ENCODE results near the gene VGLL3.

The VGLL3 gene

GRCh38 chr3:86991840-86992435, 989 bp upstream of the VGLL3 start:
- H3K4me3 ChIP-seq (ENCODE audit: low read depth, low read length) = no peak overlapping the region
- no peak for DNase-seq (ENCODE audit: low read depth)
- TF ChIP-seq, protein P1, sequence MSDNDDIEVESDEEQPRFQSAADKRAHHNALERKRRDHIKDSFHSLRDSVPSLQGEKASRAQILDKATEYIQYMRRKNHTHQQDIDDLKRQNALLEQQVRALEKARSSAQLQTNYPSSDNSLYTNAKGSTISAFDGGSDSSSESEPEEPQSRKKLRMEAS (IDR thresholded peaks at IDR 0.05; ENCODE audit: low read depth, low read length) = no peak
- TF ChIP-seq POLR2A (IDR thresholded peaks at IDR 0.05; ENCODE audit: extremely low read depth, insufficient read length) = no peak
- no peak for TF ChIP-seq CTCF (IDR thresholded peaks at IDR 0.05; ENCODE audit: low read depth, low read length)
- TF ChIP-seq MYC (IDR thresholded peaks at IDR 0.05; ENCODE audit: low read depth, low read length) = no peak

GRCh38 chr3:86991482-86991815, 500 bp upstream of the VGLL3 start:
- TF ChIP-seq, protein P1 (IDR thresholded peaks at IDR 0.05; ENCODE audit: low read depth, low read length) = no peak
- TF ChIP-seq POLR2A (IDR thresholded peaks at IDR 0.05; ENCODE audit: extremely low read depth, insufficient read length) = no peak
- TF ChIP-seq MYC (IDR thresholded peaks at IDR 0.05; ENCODE audit: low read depth, low read length) = no peak
- no peak for TF ChIP-seq CTCF (IDR thresholded peaks at IDR 0.05; ENCODE audit: low read depth, low read length)
- DNase-seq (ENCODE audit: low read depth) = no peak
- H3K4me3 ChIP-seq (ENCODE audit: low read depth, low read length) = no peak overlapping the region

DNA sequence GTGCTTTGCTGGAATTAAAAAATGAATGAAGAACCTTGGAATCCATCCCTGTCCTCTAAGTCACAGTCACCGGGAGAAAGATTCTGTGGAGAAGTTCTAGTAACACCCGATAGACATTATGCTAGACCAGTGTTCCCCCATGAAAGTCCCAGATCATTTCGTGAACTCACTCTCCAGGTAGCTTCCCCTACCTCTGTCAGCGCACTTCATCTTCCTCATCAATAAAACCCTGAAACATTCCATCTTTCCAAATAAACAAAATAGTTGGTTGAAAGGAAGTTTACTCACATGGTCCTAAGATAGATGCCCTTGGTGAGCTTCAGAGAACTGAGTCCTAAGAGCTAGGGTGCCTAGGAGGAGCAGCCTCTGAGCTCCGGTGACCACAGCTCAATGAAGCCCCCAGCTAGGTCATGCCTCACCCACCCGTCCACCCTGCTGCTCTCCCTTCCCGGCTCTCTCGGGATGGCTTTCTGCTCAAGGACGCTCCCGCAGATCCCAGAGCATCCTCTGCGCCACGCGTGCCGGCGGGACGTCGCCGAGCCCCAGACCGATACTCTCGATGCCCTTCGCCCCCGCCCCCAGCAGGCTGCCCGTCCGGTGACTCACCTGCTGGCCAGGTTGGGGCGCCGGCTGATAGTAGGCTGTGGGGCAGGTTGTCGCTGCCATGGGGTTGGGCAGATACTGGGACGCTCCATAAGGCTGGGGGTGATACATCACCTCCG, 776 bp downstream of the VGLL3 start:
- no peak for DNase-seq (ENCODE audit: low read depth)
- no peak overlapping the region for H3K4me3 ChIP-seq (ENCODE audit: low read depth, low read length)
- TF ChIP-seq POLR2A (IDR thresholded peaks at IDR 0.05; ENCODE audit: extremely low read depth, insufficient read length) (no peak), CTCF (IDR thresholded peaks at IDR 0.05; ENCODE audit: low read depth, low read length) (no peak), MYC (IDR thresholded peaks at IDR 0.05; ENCODE audit: low read depth, low read length) (no peak)
- TF ChIP-seq, protein P1 (IDR thresholded peaks at IDR 0.05; ENCODE audit: low read depth, low read length) = no peak

GRCh38 chr3:86989611-86990010, 1.3 kb downstream of the VGLL3 start:
- DNase-seq (ENCODE audit: low read depth) = no peak
- H3K4me3 ChIP-seq (ENCODE audit: low read depth, low read length) = no peak overlapping the region
- no peak for TF ChIP-seq POLR2A (IDR thresholded peaks at IDR 0.05; ENCODE audit: extremely low read depth, insufficient read length)
- TF ChIP-seq, protein P1 (IDR thresholded peaks at IDR 0.05; ENCODE audit: low read depth, low read length) = no peak
- TF ChIP-seq MYC (IDR thresholded peaks at IDR 0.05; ENCODE audit: low read depth, low read length) = no peak
- TF ChIP-seq CTCF (IDR thresholded peaks at IDR 0.05; ENCODE audit: low read depth, low read length) = no peak

DNA sequence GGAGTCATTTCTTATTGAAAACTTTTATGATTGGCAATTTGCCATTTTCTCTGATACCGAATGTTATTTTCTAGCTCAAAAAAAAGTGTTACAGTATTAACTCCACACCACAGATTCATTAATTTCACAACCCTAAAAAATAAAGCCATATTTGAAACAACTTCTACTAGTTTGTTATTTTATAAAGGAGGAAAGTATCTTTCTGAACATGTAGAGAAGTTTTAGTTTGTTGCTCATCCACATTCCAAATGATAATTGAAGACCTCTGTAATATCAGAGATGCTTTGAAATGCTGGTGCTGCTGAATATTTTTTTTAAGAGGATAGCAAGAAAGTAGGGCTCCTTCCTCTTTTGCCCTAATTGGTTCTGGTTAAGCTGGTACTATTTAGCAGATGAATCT, 1.9 kb downstream of the VGLL3 start:
- no peak for DNase-seq (ENCODE audit: low read depth)
- TF ChIP-seq, protein P1 (IDR thresholded peaks at IDR 0.05; ENCODE audit: low read depth, low read length) = no peak
- TF ChIP-seq POLR2A (IDR thresholded peaks at IDR 0.05; ENCODE audit: extremely low read depth, insufficient read length) = no peak
- no peak for TF ChIP-seq CTCF (IDR thresholded peaks at IDR 0.05; ENCODE audit: low read depth, low read length)
- TF ChIP-seq MYC (IDR thresholded peaks at IDR 0.05; ENCODE audit: low read depth, low read length) = no peak
- no peak overlapping the region for H3K4me3 ChIP-seq (ENCODE audit: low read depth, low read length)
